ENCODE results near the gene USE1.
"Not testable (repeated sequence)": the region's sequence is repeated elsewhere in the genome, so short reads cannot be mapped to it uniquely, and the experiment has no call there.

Gene USE1

GRCh38 chr19:17215127-17215971 is at the start of gene USE1:
Gene USE1 (plus strand): TSS chr19:17215357. CDS start chr19:17215406, 49 bp downstream.
- Mint-ChIP-seq H3K27ac (peak within 1 kb of the TSS; percentile 93), H3K27me3 (no peaks in the 10 kb centered on the region)

GRCh38 chr19:17165715-17166114 is 49.4 kb upstream of the USE1 start:
- no peaks in the 10 kb centered on the region for H3K27me3 Mint-ChIP-seq
- peaks cover under 1% of the 10 kb centered on the region for H3K4me1 Mint-ChIP-seq (ENCODE audit: low read depth)
- no peaks in the 10 kb centered on the region for H3K9me3 Mint-ChIP-seq
- no peak overlapping the region for H3K4me3 Mint-ChIP-seq
- H3K27ac Mint-ChIP-seq = no peak overlapping the region
- peaks cover 52% of the 10 kb centered on the region for H3K36me3 Mint-ChIP-seq (ENCODE audit: low read depth)

More at GRCh38 chr19:17215127-17215971, at the start of gene USE1:
- peaks cover 26% of the 10 kb centered on the region for H3K4me1 Mint-ChIP-seq (ENCODE audit: low read depth)
- H3K4me3 Mint-ChIP-seq = peak within 1 kb of the TSS; percentile 89
- H3K36me3 Mint-ChIP-seq (ENCODE audit: low read depth) = peaks cover 32% of the 10 kb centered on the region
- no peaks in the 10 kb centered on the region for H3K9me3 Mint-ChIP-seq

DNA sequence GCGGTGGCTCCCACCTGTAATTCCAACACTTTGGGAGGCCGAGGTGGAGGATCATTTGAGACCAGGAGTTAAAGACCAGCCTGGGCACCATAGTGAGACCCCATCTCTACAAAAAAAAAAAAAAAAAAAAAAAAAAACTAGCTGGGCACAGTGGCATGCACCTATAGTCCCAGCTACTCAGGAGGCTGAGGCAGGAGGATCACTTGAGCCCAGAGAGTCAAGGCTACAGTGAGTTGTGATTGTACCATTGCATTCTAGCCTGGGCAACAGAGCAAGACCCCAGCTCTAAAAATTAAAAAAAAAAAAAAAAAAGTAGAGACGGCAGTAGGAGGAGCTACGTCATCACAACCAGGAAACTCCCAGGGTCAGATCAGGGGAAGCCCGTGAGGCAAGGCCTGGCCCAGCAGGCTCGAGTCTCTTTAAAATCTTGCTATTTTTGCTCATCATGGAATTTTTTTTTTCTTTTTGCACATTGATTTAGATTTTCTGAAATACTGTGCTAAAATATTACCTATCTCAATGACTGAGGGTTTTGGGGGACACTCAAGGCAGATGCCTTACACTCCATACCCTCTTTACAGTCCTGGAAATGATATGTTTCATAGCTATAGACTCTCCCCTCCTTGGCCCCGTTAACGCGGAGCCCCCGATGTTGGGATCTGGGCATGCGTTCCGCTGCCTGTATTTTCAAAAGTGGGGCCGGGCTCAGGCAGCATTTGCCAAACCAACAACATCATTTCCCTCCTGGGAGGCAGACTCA is 44.4 kb upstream of the USE1 start:
- Mint-ChIP-seq H3K27ac (peak overlapping the region; percentile 55), H3K4me1 (ENCODE audit: low read depth) (peaks cover 9% of the 10 kb centered on the region)

DNA sequence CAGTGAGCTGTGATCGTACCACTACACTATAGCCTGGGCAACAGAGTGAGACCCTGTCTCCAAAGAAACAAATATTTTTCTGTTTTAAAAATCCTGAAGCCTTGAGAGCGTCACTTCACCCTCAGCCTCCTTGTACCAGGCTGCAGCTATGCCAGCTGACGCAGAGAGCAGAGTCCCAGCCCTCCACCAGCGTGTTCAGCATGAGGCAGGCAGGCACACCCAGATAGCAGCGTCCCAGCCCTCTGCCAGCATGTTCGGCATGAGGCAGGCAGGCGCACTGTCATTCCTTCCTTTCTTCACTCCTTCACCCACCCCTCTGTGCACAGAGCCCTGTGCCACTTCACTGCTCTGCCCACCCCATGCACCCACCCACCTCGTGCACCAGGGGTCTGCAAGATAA is 43.3 kb upstream of the USE1 start:
- Mint-ChIP-seq H3K9me3 (no peaks in the 10 kb centered on the region), H3K36me3 (ENCODE audit: low read depth) (peaks cover 41% of the 10 kb centered on the region), H3K4me1 (ENCODE audit: low read depth) (peaks cover 9% of the 10 kb centered on the region), H3K27me3 (no peaks in the 10 kb centered on the region), H3K27ac (no peak overlapping the region), H3K4me3 (no peak overlapping the region)

More for the DNA sequence above, 44.4 kb upstream of the USE1 start:
- H3K36me3 Mint-ChIP-seq (ENCODE audit: low read depth) = peaks cover 40% of the 10 kb centered on the region
- no peaks in the 10 kb centered on the region for H3K9me3 Mint-ChIP-seq
- no peaks in the 10 kb centered on the region for H3K27me3 Mint-ChIP-seq
- H3K4me3 Mint-ChIP-seq = no peak overlapping the region

GRCh38 chr19:17172624-17173345 is 42.4 kb upstream of the USE1 start:
- Mint-ChIP-seq H3K27me3 (no peaks in the 10 kb centered on the region), H3K27ac (no peak overlapping the region), H3K4me3 (no peak overlapping the region), H3K9me3 (no peaks in the 10 kb centered on the region), H3K36me3 (ENCODE audit: low read depth) (peaks cover 50% of the 10 kb centered on the region), H3K4me1 (ENCODE audit: low read depth) (peaks cover 9% of the 10 kb centered on the region)

- Mint-ChIP-seq H3K27me3 (no peaks in the 10 kb centered on the region), H3K36me3 (ENCODE audit: low read depth) (peaks cover 33% of the 10 kb centered on the region)
Measured at GRCh38 chr19:17178291-17178690, 36.9 kb upstream of the USE1 start.

GRCh38 chr19:17180997-17181702 is 34.0 kb upstream of the USE1 start:
- H3K4me1 Mint-ChIP-seq (ENCODE audit: low read depth) = peaks cover 23% of the 10 kb centered on the region
- no peak overlapping the region for H3K4me3 Mint-ChIP-seq
- H3K27ac Mint-ChIP-seq = no peak overlapping the region
- no peaks in the 10 kb centered on the region for H3K9me3 Mint-ChIP-seq
- H3K27me3 Mint-ChIP-seq = no peaks in the 10 kb centered on the region
- H3K36me3 Mint-ChIP-seq (ENCODE audit: low read depth) = peaks cover 27% of the 10 kb centered on the region

More at GRCh38 chr19:17178291-17178690, 36.9 kb upstream of the USE1 start:
- Mint-ChIP-seq H3K27ac (no peak overlapping the region), H3K4me3 (no peak overlapping the region), H3K4me1 (ENCODE audit: low read depth) (peaks cover 8% of the 10 kb centered on the region), H3K9me3 (no peaks in the 10 kb centered on the region)

- Mint-ChIP-seq H3K9me3 (no peaks in the 10 kb centered on the region), H3K27me3 (no peaks in the 10 kb centered on the region), H3K36me3 (ENCODE audit: low read depth) (peaks cover 22% of the 10 kb centered on the region), H3K4me3 (peak overlapping the region; percentile 78), H3K27ac (peak overlapping the region; percentile 95), H3K4me1 (ENCODE audit: low read depth) (peaks cover 23% of the 10 kb centered on the region)
Measured at GRCh38 chr19:17183271-17183761, 31.8 kb upstream of the USE1 start.

- Mint-ChIP-seq H3K27ac (peak overlapping the region; percentile 95), H3K4me1 (ENCODE audit: low read depth) (peaks cover 23% of the 10 kb centered on the region), H3K4me3 (peak overlapping the region; percentile 78), H3K27me3 (no peaks in the 10 kb centered on the region), H3K9me3 (no peaks in the 10 kb centered on the region), H3K36me3 (ENCODE audit: low read depth) (peaks cover 24% of the 10 kb centered on the region)
Measured at GRCh38 chr19:17183858-17184321, 31.3 kb upstream of the USE1 start.

DNA sequence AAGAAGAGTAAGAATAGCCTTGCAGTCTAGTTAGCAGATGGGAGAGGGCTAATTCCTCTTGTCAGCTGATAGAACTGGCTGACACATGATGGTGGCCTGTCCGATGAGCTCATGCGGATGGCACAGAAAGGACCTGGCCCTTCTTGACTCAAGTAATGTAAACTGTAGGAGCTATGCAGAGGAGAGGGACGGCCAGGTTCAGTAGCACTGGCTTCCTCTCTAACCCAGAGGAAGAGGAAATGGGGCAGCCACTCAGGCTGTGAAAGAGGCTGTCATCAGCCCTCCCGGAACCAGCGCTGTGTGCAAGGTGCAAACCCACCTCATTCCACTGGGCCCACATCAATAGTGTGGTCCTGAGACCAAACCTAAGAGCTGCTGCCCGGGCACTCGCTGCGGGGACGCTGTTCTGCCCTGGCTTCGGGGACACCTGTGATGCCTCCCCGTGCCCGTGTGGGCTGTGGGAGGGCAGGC is 30.8 kb upstream of the USE1 start:
- Mint-ChIP-seq H3K4me3 (peak overlapping the region; percentile 78), H3K4me1 (ENCODE audit: low read depth) (peaks cover 23% of the 10 kb centered on the region), H3K9me3 (no peaks in the 10 kb centered on the region), H3K27ac (peak overlapping the region; percentile 95), H3K27me3 (no peaks in the 10 kb centered on the region), H3K36me3 (ENCODE audit: low read depth) (peaks cover 27% of the 10 kb centered on the region)

DNA sequence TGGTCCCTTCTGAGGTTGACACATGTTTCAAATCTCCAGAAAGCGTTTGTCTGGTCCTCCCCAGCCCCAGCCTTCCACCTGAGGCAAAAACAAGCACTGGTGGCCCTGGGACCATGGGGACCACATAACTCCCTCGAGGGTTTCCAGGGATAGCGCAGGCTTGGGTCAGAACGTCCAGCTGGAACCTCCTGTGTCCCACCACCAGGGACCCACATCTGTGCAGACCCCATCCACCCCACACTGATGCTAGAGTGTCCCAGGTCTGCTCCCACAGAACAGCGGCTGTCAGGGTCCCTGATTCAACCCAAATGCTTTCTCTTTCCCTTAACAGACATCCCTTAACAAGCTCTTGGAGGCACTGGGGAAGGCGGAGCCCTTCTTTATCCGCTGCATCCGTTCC is 29.6 kb upstream of the USE1 start:
- Mint-ChIP-seq H3K4me1 (ENCODE audit: low read depth) (peaks cover 23% of the 10 kb centered on the region), H3K27ac (no peak overlapping the region), H3K9me3 (no peaks in the 10 kb centered on the region), H3K36me3 (ENCODE audit: low read depth) (peaks cover 26% of the 10 kb centered on the region), H3K4me3 (no peak overlapping the region), H3K27me3 (no peaks in the 10 kb centered on the region)

- H3K4me3 Mint-ChIP-seq; H3K27me3 Mint-ChIP-seq; H3K9me3 Mint-ChIP-seq; H3K4me1 Mint-ChIP-seq (ENCODE audit: low read depth); H3K27ac Mint-ChIP-seq: not testable (repeated sequence)
- H3K36me3 Mint-ChIP-seq (ENCODE audit: low read depth) = peaks cover 42% of the 10 kb centered on the region
Measured at GRCh38 chr19:17191736-17192135, 23.4 kb upstream of the USE1 start.

GRCh38 chr19:17192751-17193150 is 22.4 kb upstream of the USE1 start:
- peaks cover 46% of the 10 kb centered on the region for H3K36me3 Mint-ChIP-seq (ENCODE audit: low read depth)
- no peak overlapping the region for H3K4me3 Mint-ChIP-seq
- no peaks in the 10 kb centered on the region for H3K9me3 Mint-ChIP-seq
- no peak overlapping the region for H3K27ac Mint-ChIP-seq
- H3K4me1 Mint-ChIP-seq (ENCODE audit: low read depth) = no peaks in the 10 kb centered on the region
- no peaks in the 10 kb centered on the region for H3K27me3 Mint-ChIP-seq

- Mint-ChIP-seq H3K4me1 (ENCODE audit: low read depth) (no peaks in the 10 kb centered on the region), H3K9me3 (no peaks in the 10 kb centered on the region), H3K27ac (no peak overlapping the region), H3K27me3 (no peaks in the 10 kb centered on the region), H3K4me3 (no peak overlapping the region), H3K36me3 (ENCODE audit: low read depth) (peaks cover 49% of the 10 kb centered on the region)
Measured at GRCh38 chr19:17194608-17195007, 20.5 kb upstream of the USE1 start.

Data from stimulated activated naive CD8-positive, alpha-beta T cell treated with anti-CD3 and anti-CD28 coated beads, Interleukin-15, Interleukin-2, amounts not matched to agents 100 ng/mL and 50 ng/mL, for 24 hours (primary cell).